GM23338 (cell line): ENCODE measurements around the gene RTL10. TPM values are rescaled to one million over a fixed set of nuclear protein-coding genes. Genes with fewer than 3 reads are reported as not detected.
A peak's percentile ranks its signal among the peaks of the same experiment; 100 is the strongest.

ENCODE experiments used
- ATAC-seq: fragments of 200-7000 bp; cut with Tn5 transposase; 3 replicates; pipeline ENCODE4 v1.9.1; 2020
- DNase-seq: peaks from one replicate; pipeline ENCODE4 v3.0.0-alpha.2; 2015; ENCODE audit warnings: low spot score
- H2AFZ ChIP-seq: fragments of 200-600 bp; sonication (generic); 2 replicates; pipeline ENCODE4 v1.8.0; 2016; ENCODE audit warnings: antibody characterized with exemption, mild to moderate bottlenecking, moderate library complexity
- H3F3A ChIP-seq: fragments of 200-600 bp; sonication (generic); replicated peaks from 2 replicates; pipeline ENCODE4 v1.8.0; 2017; ENCODE audit warnings: antibody characterized with exemption, mixed run types, low read depth
- H3K27ac ChIP-seq: fragments of 200-600 bp; sonication (generic); 2 replicates; pipeline ENCODE4 v1.6.1; 2016; ENCODE audit warnings: low read depth
- H3K27me3 ChIP-seq: fragments of 200-600 bp; sonication (generic); 2 replicates; pipeline ENCODE4 v1.8.0; 2016; ENCODE audit warnings: mild to moderate bottlenecking, mixed run types, moderate library complexity; ENCODE audit not compliant: insufficient read depth
- H3K36me3 ChIP-seq: fragments of 200-600 bp; sonication (generic); 2 replicates; pipeline ENCODE4 v1.8.0; 2016; ENCODE audit warnings: mild to moderate bottlenecking; ENCODE audit not compliant: insufficient read depth
- H3K4me1 ChIP-seq: fragments of 200-600 bp; sonication (generic); 2 replicates; pipeline ENCODE4 v1.8.0; 2016; ENCODE audit warnings: mild to moderate bottlenecking, moderate library complexity; ENCODE audit not compliant: insufficient read depth
- H3K4me2 ChIP-seq: fragments of 200-600 bp; sonication (generic); 2 replicates; pipeline ENCODE4 v1.7.1; 2017; ENCODE audit warnings: mixed run types
- H3K4me3 ChIP-seq: fragments of 200-600 bp; sonication (generic); 2 replicates; pipeline ENCODE4 v1.6.1; 2016; ENCODE audit warnings: mixed run types
- H3K79me2 ChIP-seq: fragments of 200-600 bp; sonication (generic); replicated peaks from 2 replicates; pipeline ENCODE4 v1.8.0; 2017; ENCODE audit warnings: mild to moderate bottlenecking; ENCODE audit not compliant: insufficient read depth
- H3K9me2 ChIP-seq: fragments of 200-600 bp; sonication (generic); 2 replicates; pipeline ENCODE4 v1.8.0; 2017; ENCODE audit not compliant: insufficient read depth
- H4K20me1 ChIP-seq: fragments of 200-600 bp; sonication (generic); replicated peaks from 2 replicates; pipeline ENCODE4 v1.8.0; 2017; ENCODE audit warnings: mild to moderate bottlenecking; ENCODE audit not compliant: insufficient read depth
- H3K27ac Mint-ChIP-seq: 2 replicates; pipeline ENCODE4 v1.8.0; 2020; ENCODE audit warnings: inconsistent platforms, mild to moderate bottlenecking, moderate library complexity, mixed read lengths
- H3K27me3 Mint-ChIP-seq: 3 replicates; pipeline ENCODE4 v1.8.0; 2022; ENCODE audit warnings: low read depth, mild to moderate bottlenecking, moderate library complexity, mixed read lengths, inconsistent platforms; ENCODE audit not compliant: insufficient read depth, poor library complexity
- H3K36me3 Mint-ChIP-seq: 3 replicates; pipeline ENCODE4 v1.8.0; 2021; ENCODE audit warnings: low read depth, mild to moderate bottlenecking, inconsistent platforms, moderate library complexity, mixed read lengths
- H3K4me1 Mint-ChIP-seq: 3 replicates; pipeline ENCODE4 v1.8.0; 2020; ENCODE audit warnings: mild to moderate bottlenecking, inconsistent platforms, mixed read lengths
- H3K4me3 Mint-ChIP-seq: 3 replicates; pipeline ENCODE4 v1.8.0; 2021; ENCODE audit warnings: moderate library complexity, mild to moderate bottlenecking, inconsistent platforms, mixed read lengths
- H3K9me3 Mint-ChIP-seq: 3 replicates; pipeline ENCODE4 v1.8.0; 2020; ENCODE audit warnings: moderate library complexity, mild to moderate bottlenecking, inconsistent platforms, mixed read lengths
- CTCF ChIP-seq, 2 experiments: fragments of 200-600 bp in 1 of 2; sonication (generic) in 1 of 2; conservative IDR thresholded peaks; 2 replicates each; pipeline versions ENCODE4 v1.5.1 to v1.6.1; 2016 to 2017; ENCODE audit warnings: antibody characterized with exemption in 2 of 2, low read depth in 2 of 2, mild to moderate bottlenecking in 2 of 2, moderate library complexity in 1 of 2
- EZH2phosphoT487 ChIP-seq: fragments of 200-600 bp; sonication (generic); IDR thresholded peaks from one replicate; pipeline ENCODE4 v1.8.1; 2018; ENCODE audit warnings: antibody characterized with exemption; ENCODE audit not compliant: unreplicated experiment
- REST ChIP-seq: IDR thresholded peaks from one replicate; pipeline ENCODE4 v1.6.1; 2018; ENCODE audit warnings: antibody characterized with exemption; ENCODE audit not compliant: unreplicated experiment
- STAT1 ChIP-seq: IDR thresholded peaks from one replicate; pipeline ENCODE4 v1.6.1; 2016; ENCODE audit warnings: antibody characterized with exemption; ENCODE audit not compliant: unreplicated experiment
- polyA plus RNA-seq: library from polyadenylated mRNA; unstranded; fragments of >200 nt; fragmentation: Nextera tagmentation; extraction: Ambion mirVana; gene quantifications from 2 replicates; pipeline ENCODE4 v1.2.1, GENCODE V29; 2016
- total RNA-seq: library from RNA; depleted of rRNA; stranded (reverse); fragments of >200 nt; shearing (Covaris generic); gene quantifications from 2 replicates; pipeline ENCODE4 v1.2.3, GENCODE V29; 2014
- TF ChIP-seq, protein P1 (sequence below): fragments of 250-450 bp; sonication (Bioruptor Pico); IDR thresholded peaks from 2 replicates; pipeline ENCODE4 v1.5.0; 2020; ENCODE audit warnings: mild to moderate bottlenecking, moderate library complexity

RTL10 gene
- total and polyA plus RNA-seq, 2 experiments from 2014 or later, result 9.4 to 17.4 TPM

- no peak overlapping the region for H2AFZ ChIP-seq
- H4K20me1 ChIP-seq, result no peaks in the 10 kb centered on the region
- DNase-seq, result no peak
- Mint-ChIP-seq H3K27me3 (peaks cover 9% of the 10 kb centered on the region), H3K27ac (no peak overlapping the region), H3K9me3 (no peaks in the 10 kb centered on the region), H3K4me3 (no peak overlapping the region), H3K36me3 (no peaks in the 10 kb centered on the region), H3K4me1 (peaks cover 12% of the 10 kb centered on the region)
- H3K4me3 ChIP-seq, result no peak overlapping the region
- no peaks in the 10 kb centered on the region for H3K4me1 ChIP-seq
- no peaks in the 10 kb centered on the region for H3K36me3 ChIP-seq
- no peak overlapping the region for H3K4me2 ChIP-seq
- TF ChIP-seq REST (no peak), STAT1 (no peak), EZH2phosphoT487 (no peak)
- no peaks in the 10 kb centered on the region for H3F3A ChIP-seq
- H3K9me2 ChIP-seq, result no peaks in the 10 kb centered on the region
- no peak overlapping the region for H3K27ac ChIP-seq
- peak; percentile 13 for ATAC-seq
- no peaks in the 10 kb centered on the region for H3K27me3 ChIP-seq
- no peaks in the 10 kb centered on the region for H3K79me2 ChIP-seq
Observed at GRCh38 chr22:19868773-19869471, 14.2 kb upstream of the RTL10 start.

DNA sequence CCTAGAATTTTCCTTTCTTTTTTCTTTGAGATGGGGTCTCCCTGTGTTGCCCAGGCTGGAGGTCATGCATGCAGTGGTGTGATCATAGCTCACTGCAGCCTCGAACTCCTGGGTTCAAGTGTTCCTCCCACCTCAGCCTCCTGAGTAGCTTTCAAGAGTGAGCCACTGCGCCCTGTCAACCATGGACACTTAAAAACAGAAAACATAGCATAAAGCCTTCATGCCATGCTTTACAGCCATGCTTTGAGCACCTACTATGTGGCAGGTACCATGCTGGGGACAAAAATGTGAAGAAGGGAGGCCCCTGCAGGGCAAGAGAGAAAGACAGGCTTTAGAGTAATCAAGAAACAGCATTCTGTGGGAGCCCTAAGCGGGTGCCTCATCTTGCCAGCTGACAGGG lies 13.7 kb upstream of the RTL10 start:
- Histone ChIP-seq H3K27me3 (no peaks in the 10 kb centered on the region), H3K79me2 (no peaks in the 10 kb centered on the region), H3K4me3 (no peak overlapping the region), H3K9me2 (no peaks in the 10 kb centered on the region), H3K27ac (no peak overlapping the region), H2AFZ (no peak overlapping the region), H4K20me1 (no peaks in the 10 kb centered on the region), H3K4me1 (no peaks in the 10 kb centered on the region), H3K36me3 (no peaks in the 10 kb centered on the region), H3K4me2 (no peak overlapping the region), H3F3A (no peaks in the 10 kb centered on the region)
- H3K27me3 Mint-ChIP-seq, result peaks cover 9% of the 10 kb centered on the region
- no peak overlapping the region for H3K4me3 Mint-ChIP-seq
- H3K36me3 Mint-ChIP-seq, result no peaks in the 10 kb centered on the region
- ATAC-seq (peak; percentile 31), DNase-seq (no peak)
- H3K27ac Mint-ChIP-seq, result no peak overlapping the region
- H3K9me3 Mint-ChIP-seq, result no peaks in the 10 kb centered on the region
- peaks cover 12% of the 10 kb centered on the region for H3K4me1 Mint-ChIP-seq
- TF ChIP-seq, protein P1, sequence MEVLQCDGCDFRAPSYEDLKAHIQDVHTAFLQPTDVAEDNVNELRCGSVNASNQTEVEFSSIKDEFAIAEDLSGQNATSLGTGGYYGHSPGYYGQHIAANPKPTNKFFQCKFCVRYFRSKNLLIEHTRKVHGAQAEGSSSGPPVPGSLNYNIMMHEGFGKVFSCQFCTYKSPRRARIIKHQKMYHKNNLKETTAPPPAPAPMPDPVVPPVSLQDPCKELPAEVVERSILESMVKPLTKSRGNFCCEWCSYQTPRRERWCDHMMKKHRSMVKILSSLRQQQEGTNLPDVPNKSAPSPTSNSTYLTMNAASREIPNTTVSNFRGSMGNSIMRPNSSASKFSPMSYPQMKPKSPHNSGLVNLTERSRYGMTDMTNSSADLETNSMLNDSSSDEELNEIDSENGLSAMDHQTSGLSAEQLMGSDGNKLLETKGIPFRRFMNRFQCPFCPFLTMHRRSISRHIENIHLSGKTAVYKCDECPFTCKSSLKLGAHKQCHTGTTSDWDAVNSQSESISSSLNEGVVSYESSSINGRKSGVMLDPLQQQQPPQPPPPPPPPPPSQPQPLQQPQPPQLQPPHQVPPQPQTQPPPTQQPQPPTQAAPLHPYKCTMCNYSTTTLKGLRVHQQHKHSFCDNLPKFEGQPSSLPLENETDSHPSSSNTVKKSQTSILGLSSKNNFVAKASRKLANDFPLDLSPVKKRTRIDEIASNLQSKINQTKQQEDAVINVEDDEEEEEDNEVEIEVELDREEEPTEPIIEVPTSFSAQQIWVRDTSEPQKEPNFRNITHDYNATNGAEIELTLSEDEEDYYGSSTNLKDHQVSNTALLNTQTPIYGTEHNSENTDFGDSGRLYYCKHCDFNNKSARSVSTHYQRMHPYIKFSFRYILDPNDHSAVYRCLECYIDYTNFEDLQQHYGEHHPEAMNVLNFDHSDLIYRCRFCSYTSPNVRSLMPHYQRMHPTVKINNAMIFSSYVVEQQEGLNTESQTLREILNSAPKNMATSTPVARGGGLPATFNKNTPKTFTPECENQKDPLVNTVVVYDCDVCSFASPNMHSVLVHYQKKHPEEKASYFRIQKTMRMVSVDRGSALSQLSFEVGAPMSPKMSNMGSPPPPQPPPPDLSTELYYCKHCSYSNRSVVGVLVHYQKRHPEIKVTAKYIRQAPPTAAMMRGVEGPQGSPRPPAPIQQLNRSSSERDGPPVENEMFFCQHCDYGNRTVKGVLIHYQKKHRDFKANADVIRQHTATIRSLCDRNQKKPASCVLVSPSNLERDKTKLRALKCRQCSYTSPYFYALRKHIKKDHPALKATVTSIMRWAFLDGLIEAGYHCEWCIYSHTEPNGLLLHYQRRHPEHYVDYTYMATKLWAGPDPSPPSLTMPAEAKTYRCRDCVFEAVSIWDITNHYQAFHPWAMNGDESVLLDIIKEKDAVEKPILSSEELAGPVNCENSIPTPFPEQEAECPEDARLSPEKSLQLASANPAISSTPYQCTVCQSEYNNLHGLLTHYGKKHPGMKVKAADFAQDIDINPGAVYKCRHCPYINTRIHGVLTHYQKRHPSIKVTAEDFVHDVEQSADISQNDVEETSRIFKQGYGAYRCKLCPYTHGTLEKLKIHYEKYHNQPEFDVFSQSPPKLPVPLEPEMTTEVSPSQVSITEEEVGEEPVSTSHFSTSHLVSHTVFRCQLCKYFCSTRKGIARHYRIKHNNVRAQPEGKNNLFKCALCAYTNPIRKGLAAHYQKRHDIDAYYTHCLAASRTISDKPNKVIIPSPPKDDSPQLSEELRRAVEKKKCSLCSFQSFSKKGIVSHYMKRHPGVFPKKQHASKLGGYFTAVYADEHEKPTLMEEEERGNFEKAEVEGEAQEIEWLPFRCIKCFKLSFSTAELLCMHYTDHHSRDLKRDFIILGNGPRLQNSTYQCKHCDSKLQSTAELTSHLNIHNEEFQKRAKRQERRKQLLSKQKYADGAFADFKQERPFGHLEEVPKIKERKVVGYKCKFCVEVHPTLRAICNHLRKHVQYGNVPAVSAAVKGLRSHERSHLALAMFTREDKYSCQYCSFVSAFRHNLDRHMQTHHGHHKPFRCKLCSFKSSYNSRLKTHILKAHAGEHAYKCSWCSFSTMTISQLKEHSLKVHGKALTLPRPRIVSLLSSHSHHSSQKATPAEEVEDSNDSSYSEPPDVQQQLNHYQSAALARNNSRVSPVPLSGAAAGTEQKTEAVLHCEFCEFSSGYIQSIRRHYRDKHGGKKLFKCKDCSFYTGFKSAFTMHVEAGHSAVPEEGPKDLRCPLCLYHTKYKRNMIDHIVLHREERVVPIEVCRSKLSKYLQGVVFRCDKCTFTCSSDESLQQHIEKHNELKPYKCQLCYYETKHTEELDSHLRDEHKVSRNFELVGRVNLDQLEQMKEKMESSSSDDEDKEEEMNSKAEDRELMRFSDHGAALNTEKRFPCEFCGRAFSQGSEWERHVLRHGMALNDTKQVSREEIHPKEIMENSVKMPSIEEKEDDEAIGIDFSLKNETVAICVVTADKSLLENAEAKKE (CRISPR knock-in tag), result no peak
- peak; percentile 18 to 47 for TF ChIP-seq CTCF (conservative IDR thresholded peaks at IDR 0.05; ENCODE audit: low read depth in 2 of 2)
- no peak for TF ChIP-seq EZH2phosphoT487
